GM18511 (cell line): Measurements from ENCODE around the gene SCN2A.
A peak's percentile ranks its signal among the peaks of the same experiment; 100 is the strongest.
"Not testable (repeated sequence)": the region's sequence is repeated elsewhere in the genome, so short reads cannot be mapped to it uniquely, and the experiment has no call there.

Experiments
- ATAC-seq: cut with Tn5 transposase; IDR thresholded peaks from one replicate; pipeline ENCODE4 v1.9.1; 2021; ENCODE audit warnings: mild to moderate bottlenecking, moderate library complexity; ENCODE audit not compliant: unreplicated experiment

SCN2A gene

DNA sequence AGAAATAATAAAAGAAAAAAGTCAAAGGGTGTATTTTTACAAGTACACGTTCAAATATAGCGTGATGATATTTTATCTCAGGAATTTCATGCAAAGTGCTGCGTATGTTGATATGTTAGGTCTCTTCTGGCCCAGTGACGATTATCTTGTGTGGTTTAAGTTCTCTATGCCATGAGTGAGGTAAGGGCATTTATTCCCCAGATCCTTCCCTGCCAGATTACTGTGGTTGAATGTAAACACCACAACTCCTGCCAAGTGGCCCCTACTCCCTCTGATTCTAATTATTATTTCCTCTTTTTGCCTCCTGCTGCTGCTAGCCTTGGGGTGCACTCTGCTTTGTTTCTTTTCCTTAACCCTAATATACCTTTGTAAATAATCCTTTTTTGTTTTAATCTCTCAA, 12.2 kb downstream of the SCN2A start:
- ATAC-seq: no peak

DNA sequence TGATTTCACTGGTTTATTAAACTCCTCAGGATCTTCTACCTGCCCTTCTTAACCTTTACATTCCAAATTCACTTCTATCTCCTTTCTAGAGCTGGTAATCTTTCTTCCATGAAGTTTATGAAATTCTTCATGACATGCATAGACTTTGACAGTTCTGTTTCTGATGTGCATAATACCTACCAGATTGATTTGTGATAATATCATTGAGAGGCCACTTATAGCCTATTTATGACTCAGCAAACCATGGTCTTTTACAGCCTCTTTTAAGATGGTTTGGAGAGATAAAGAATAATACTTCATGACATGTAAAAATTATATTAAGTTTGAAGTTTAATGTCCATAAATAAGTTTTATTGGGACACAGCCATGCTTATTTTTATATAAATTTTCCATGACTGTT, 14.0 kb downstream of the SCN2A start:
- ATAC-seq: no peak

DNA sequence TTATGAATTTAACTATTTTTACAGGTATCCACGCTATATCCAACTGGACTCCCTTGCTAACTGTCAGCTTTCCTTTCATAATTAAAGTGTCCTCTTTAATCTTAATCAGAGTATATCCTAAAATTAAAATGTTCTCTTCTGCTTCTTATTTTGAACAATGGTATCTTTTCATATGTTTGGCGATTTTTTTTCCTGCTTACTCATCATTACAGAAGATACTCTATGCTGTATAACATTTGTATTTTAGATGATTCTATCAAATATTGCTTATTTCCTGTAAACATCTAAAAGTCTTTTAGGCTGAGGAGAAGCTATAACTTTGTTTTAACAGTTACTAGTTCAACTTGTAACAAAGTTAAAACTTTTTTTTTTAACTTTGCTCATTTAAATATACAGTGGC, 17.4 kb downstream of the SCN2A start:
- ATAC-seq: no peak

DNA sequence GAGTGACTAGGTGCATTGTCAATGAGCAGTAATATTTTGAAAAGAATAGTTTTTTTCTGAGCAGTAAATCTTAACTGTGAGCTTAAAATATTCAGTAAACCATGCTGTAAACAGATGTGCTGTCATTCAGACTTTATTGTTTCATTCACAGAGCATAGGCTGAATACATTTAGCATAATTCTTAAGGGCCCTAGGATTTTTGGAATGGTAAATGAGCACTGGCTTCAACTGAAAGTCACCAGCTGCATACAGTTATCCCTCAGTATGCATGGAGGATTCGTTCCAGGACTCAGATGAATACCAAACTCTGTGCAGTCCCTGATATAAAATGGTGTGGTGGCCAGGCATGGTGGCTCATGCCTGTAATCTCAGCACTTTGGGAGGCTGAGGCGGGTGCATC, 21.1 kb downstream of the SCN2A start:
- not testable (repeated sequence) for ATAC-seq

DNA sequence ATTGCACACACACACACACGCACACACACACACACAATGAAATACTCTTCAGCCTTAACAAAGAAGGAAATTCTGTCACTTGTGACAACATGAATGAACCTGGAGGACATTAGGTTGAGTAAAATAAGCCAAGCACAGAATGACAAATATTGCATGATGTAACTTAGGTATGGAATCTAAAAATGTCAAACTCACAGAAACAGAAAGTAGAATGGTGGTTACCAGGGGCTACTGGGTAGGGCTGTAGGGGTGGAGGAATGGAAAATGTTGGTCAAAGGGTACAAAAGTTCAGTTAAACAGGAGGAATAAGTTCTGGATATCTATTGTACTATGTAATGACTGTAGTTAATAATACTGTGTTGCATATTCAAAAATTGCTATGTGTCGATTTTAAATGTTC, 29.5 kb downstream of the SCN2A start:
- peak; percentile 61 for ATAC-seq

DNA sequence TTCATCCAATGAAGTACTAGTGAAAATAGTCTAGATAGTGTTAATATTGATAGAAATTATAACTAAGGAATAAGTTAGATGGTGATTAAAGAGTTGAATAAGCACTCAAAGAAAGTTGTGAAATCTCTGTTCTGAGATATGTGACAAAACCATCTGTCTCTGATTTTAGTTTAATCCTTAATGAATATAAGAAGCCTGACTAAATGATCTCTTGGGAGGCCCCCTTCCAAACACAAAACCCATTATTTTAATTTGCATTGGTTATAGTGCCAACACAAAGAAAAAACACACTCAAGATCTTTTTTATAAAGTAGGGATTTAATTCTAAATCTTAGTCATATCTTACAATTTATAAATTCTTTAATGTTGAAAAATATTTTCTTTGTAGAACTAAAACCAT, 34.0 kb downstream of the SCN2A start:
- no peak for ATAC-seq

DNA sequence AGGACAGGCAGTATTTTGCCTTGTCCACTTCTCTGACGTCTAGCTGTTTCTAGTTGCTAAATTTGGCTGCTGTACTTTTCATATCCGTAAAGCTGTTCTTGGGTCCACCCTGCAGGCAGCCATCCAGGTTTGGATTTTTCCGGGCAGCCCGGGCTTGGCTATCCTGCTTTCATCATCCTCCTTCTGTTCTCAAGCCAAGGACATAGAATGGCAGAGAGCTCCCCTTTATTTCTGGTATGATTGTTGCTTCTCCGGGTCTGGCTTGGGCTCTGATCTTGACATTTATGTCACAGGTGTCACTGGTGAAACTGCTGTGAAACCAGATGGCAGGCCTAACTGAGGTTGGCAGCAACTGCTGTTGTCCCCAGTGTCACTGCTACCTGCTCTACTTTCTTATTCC, 35.5 kb downstream of the SCN2A start:
- no peak for ATAC-seq

DNA sequence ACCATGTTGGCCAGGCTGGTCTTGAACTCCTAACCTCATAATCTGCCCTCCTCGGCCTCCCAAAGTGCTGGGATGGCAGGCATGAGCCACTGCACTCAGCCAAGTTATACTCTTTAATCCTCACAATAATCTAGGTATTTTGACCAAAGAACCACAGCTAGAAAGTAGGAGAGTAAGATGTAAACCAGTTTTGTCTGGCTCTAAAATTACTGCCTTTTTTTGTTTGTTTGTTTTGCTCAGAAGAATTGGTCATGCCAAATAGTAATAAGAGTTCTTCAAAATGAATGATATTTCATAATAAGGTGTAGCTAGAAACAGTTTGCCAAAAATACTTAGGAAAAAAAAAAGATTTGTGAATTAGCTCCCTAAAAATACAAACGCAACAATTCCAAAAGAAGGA, 36.7 kb downstream of the SCN2A start:
- ATAC-seq: no peak

DNA sequence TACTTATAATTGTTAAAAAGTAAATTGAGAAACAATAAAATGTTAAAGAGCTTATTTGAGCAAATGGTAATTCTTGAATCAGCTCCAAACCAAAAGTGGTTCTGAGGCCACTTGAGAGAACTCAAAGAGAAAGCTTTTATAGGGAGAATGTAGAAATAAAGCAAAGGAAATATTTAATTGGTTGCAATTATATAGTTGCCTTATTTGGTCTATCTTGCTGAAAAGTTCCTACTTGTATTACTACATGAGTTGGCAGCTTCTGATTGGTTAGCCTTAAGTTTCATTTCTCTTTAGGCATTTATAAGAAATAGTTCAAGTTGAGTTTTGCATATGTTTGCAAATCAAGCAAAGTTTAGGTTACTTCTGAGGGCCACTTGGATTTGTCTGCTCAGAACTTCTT, 38.1 kb downstream of the SCN2A start:
- no peak for ATAC-seq

DNA sequence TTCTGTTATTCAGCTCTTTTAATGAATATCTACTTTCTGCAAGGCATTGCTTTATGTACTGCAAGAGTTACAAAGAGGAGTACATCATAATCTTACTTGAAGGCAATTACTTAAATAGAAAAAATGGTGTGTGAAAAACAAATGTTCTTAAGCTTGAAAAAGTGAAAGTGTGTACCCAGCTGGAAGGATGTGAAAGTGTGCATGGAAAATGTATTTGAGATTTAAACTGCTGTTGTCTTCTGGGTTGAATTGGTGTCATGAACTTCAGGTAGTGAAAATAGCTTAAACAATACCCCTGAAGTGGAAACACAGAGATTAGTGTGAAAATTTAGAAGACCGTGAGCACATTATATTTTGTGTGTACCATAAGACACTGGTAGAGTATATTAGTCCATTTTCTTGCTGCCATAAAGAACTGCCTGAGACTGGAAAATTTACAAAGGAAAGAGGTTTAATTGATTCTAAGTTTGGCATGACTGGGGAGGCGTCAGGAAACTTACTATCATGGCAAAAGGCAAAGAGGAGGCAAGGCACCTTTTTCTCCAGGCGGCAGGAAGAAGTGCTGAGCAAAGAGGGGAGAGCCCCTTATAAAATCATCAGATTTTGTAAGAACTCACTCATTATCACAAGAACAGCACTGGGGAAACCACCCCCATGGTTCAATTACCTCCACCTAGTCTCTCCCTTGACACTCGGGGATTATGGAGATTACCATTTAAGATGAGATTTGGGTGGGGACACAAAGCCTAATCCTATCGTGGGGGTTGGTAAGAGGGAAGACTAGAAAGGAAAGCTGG, 38.8 kb downstream of the SCN2A start:
- ATAC-seq: no peak

DNA sequence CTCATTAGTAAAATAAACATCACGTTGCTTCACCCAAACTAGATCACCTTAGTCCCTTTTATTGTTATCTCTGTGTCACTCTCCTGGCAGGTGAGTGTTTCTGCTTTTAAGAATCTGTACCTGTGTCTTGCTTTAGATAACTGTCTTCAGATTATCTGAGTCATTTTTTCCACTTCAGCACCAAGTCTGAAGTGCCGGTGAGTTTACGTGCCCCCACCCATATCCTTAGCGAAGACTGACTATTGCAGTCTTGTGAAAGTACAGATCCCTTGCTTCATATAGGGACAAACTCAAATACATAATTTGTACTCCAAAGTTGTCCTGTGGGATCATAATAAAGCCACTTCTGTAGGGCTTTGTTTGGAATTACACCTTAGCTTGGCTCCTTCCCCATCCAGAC, 41.1 kb downstream of the SCN2A start:
- ATAC-seq: no peak

DNA sequence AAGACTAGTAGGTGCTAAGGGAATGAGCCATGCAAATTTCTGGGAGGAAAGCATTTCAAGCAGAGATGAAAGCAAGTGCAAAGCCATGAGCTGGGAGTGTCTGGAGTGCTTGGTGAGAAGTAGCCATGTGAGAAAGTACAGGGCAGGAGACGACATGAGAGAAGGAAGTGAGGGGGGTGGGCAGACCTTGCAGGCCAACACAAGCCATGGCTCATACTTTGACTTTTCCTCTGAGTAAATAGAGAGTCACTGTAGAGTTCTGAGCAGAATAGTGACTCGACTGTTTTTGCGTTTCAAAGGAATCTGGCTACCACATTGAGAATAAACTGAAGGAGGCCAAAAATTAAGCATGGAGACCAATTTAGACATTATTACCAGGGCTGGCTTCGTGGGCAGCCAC, 42.2 kb downstream of the SCN2A start:
- ATAC-seq: no peak

DNA sequence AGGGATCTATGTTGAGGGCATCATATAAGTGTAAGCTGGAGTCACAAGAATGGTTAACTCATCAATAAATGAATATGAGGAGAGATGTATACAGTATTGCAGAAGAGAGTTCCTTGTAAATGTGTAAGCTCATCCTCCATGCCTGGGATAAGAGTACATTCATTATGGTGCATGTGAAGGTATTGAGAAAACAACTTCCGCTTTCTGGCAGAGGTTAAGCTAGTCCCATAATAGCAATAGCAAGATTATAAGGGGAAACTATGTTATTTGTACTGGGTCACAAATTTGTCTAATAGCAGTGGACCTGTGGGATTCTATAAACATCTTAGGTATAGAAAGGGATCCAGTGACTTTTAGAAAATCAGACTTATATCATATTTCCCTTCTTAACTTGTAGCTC, 44.1 kb downstream of the SCN2A start:
- ATAC-seq: no peak

DNA sequence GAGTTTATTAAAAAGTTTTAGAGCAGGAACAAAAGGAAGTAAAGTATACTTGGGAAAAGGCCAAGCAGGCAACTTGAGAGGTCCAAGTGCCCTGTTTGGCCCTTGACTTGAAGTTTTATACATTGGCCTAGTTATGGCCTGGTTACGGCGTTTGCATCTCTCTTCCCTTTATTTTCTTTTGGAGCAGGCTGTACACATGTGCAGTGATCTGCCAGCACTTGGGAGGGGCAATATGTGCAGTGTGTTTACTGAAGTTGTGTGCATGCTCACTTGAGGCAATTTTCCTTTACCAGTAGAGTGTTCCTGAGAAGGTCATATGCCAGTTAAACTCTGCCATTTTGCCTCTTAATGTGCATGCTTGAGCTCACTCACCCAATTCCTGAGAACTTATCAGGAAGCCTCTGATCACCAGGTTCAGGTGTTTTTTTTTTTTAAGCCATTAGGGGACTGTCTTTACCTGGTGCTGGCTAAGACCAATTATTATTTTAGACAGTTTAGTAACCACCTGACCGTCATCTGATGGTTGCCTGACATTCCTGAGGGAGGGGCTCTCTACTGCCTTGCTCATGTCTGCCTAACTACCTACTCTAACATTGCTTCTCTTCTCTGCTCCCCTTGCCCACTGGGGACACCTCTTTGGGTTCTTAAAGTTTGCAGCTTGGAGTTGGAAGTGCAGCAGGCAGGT, 48.0 kb downstream of the SCN2A start:
- no peak for ATAC-seq

DNA sequence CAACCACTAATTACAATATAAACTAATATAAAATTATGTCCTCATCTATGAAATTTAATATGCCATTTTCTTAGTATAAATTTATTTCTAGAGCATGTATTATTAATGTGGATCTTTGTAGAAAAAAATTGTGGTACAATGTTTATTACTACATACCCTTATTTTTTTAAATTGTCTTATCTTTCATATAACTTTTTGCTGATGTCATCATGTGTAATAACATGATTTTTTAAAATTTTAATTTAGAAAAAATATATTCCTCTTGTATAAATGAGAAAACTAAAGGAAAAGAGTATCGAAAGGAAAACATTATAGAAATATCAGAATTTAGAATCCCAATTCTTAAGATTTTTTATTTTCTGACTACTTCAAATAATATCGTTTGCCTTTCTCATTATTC, 49.9 kb downstream of the SCN2A start:
- no peak for ATAC-seq

DNA sequence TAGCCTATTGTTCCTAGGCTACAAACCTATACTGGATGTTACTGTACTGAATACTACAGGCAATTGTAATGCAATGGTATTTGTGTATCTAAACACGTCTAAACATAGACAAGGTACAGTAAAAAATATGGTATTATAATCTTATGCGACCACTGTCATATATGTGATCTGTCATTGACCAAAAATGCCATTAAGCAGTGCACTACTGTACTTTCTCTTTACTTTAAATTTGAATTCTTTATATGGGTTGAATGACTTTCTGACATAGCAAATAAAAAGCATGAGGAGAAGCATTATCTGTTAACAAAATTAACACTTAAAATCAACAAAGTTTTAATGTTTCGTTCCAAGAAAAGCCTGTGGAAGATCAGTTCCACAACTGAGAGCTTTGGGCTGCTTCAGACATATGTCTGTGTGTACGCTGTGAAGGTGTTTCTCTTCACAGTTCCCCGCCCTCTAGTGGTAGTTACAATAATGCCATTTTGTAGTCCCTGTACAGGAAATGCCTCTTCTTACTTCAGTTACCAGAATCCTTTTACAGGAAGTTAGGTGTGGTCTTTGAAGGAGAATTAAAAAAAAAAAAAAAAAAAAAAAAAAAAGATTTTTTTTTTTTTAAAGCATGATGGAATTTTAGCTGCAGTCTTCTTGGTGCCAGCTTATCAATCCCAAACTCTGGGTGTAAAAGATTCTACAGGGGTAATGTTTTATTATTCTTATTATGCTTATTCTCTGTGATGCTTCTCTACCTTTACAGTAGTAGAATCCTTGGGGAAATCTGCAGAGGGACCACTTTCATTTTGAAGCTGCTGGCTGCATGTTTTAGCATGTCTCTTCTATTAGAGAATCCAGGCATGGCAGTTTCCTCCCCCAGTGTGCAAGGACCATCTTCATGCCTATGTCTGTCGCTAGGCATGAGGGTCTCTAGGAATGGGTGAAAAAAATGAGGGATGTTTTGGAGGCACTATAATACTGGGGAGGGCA, 54.5 kb downstream of the SCN2A start:
- peak; percentile 100 for ATAC-seq

DNA sequence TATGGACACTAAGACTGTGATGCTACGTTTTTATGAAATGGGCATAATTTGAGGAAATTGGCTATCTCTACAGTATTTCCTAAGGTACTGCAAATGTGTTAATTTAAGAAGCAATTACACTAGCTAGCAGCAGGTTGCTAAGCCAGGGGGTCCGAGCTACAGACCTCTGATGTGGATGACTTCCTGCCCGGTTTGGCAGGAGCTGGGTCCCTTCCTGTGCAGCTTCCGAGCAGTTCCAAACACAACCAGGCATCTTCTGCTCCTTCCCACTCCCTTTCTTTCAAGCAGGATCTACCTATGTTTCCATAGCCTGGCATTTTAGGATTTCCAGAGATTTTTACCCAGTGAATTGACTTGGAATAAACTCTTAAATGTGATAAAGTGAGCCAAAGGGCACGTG, 55.7 kb downstream of the SCN2A start:
- no peak for ATAC-seq

DNA sequence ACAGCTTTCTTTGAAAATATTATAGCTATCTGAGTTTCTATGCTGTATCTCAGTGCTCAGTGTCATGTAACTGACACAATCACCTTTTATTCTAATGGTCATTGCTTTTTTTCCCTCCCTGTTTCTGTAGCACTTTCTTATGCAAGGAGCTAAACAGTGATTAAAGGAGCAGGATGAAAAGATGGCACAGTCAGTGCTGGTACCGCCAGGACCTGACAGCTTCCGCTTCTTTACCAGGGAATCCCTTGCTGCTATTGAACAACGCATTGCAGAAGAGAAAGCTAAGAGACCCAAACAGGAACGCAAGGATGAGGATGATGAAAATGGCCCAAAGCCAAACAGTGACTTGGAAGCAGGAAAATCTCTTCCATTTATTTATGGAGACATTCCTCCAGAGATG, 56.4 kb downstream of the SCN2A start:
- ATAC-seq: no peak

DNA sequence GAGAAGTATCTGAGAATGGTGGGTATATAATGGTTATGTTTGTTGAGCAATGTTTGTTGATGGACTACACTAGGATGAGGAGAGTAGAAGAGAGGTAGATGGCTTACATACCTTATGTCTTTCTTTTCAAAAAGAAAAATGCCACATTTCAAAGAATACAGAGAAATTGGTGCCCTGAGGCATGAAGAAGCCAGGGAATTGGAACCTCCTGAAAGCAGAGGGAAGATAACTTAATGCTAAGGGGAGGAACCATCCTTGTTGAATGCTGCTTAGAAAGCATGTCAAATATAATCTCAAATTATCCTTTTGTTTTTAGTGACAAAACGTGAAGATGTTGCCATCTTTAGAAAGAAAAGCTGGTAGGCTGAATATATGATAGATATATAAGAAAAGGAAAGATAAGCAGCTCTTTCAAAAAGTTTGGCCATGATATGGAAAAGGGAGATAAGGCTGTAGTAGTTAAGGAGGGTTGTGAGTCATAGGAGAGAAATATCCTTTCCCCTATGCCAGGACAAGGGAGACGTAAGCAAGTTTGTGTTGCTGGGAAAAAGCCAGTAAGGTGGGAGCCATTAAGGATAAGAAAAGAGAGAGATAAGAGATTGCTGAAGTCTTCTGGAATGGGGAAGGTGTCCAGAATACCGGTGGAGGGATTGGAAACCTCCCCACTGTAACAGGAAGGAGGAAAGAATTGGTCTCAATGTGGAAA, 66.3 kb downstream of the SCN2A start:
- ATAC-seq: no peak

DNA sequence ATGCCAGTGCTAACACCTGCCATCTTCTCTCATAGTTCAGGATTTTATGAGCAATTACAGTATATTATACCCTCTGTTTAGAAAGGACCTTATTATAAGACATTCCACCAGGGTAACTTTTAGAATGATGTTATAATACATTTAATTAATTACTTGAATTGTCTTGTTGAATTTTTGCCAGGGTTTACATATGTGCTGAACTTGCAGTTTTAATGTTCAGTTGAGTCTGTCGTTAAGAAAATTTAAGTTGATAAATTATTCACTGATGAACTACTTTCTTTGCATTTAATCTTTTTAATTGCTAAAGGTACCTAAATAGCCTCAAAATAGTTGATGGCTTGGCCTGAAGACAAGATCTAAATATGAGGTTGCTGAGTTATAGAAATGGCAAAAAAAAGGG, 68.1 kb downstream of the SCN2A start:
- no peak for ATAC-seq

DNA sequence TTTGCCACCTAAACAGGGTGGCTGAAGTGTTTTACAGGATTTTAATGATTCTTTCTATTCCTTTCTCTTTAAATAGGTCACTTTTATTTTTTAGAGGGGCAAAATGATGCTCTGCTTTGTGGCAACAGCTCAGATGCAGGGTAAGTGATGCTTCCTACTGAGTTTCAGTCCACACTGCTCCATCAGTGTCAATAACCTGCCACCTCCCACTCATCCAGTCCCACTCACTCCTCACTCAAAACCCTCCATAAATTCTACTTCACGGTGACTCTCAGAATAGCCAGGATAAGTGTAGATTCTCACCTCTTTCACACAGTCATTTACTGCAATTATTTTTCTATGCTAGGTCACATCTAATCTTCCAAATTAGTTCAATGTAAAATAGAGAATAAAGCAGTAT, 72.7 kb downstream of the SCN2A start:
- ATAC-seq: no peak
